Measurements from ENCODE around the gene EIF2B2.
A peak's percentile ranks its signal among the peaks of the same experiment; 100 is the strongest.

The EIF2B2 gene

GRCh38 chr14:75016815-75017214, 14.1 kb downstream of the EIF2B2 start:
- no peak overlapping the region for H2AFZ ChIP-seq (ENCODE audit: low read length)
- no peaks in the 10 kb centered on the region for H3K27me3 ChIP-seq (ENCODE audit: insufficient read depth, low read length, poor library complexity, severe bottlenecking)
- no peaks in the 10 kb centered on the region for H4K20me1 ChIP-seq (ENCODE audit: insufficient read depth, low read length, poor library complexity, severe bottlenecking)
- TF ChIP-seq, protein P1, sequence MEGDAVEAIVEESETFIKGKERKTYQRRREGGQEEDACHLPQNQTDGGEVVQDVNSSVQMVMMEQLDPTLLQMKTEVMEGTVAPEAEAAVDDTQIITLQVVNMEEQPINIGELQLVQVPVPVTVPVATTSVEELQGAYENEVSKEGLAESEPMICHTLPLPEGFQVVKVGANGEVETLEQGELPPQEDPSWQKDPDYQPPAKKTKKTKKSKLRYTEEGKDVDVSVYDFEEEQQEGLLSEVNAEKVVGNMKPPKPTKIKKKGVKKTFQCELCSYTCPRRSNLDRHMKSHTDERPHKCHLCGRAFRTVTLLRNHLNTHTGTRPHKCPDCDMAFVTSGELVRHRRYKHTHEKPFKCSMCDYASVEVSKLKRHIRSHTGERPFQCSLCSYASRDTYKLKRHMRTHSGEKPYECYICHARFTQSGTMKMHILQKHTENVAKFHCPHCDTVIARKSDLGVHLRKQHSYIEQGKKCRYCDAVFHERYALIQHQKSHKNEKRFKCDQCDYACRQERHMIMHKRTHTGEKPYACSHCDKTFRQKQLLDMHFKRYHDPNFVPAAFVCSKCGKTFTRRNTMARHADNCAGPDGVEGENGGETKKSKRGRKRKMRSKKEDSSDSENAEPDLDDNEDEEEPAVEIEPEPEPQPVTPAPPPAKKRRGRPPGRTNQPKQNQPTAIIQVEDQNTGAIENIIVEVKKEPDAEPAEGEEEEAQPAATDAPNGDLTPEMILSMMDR (conservative IDR thresholded peaks at IDR 0.05; ENCODE audit: low read length) = no peak
- TF ChIP-seq EZH2phosphoT487 (IDR thresholded peaks at IDR 0.05; ENCODE audit: borderline replicate concordance) = no peak
- peaks cover 22% of the 10 kb centered on the region; the same call in 1 of the 2 replicates for H3K36me3 ChIP-seq (ENCODE audit: insufficient read depth, low read length)
- no peaks in the 10 kb centered on the region for H3K9me3 ChIP-seq (ENCODE audit: insufficient read depth, low read depth, low read length)
- H3K9me2 ChIP-seq (replicated peaks; ENCODE audit: low read depth, low read length) = no peaks in the 10 kb centered on the region
- no peaks in the 10 kb centered on the region for H3K4me1 ChIP-seq (ENCODE audit: insufficient read depth, low read length, poor library complexity, severe bottlenecking)
- no peaks in the 10 kb centered on the region for H3K79me2 ChIP-seq (ENCODE audit: insufficient read depth, low read length)
- no peak overlapping the region for H3K4me2 ChIP-seq (ENCODE audit: low read depth, low read length, poor library complexity, severe bottlenecking)
- H3K9ac ChIP-seq (ENCODE audit: low read depth, low read length, poor library complexity, severe bottlenecking) = no peak overlapping the region
- no peaks in the 10 kb centered on the region for H3F3A ChIP-seq (ENCODE audit: low read depth)
- no peak overlapping the region for H3K4me3 ChIP-seq (ENCODE audit: low read length, poor library complexity, severe bottlenecking)

DNA sequence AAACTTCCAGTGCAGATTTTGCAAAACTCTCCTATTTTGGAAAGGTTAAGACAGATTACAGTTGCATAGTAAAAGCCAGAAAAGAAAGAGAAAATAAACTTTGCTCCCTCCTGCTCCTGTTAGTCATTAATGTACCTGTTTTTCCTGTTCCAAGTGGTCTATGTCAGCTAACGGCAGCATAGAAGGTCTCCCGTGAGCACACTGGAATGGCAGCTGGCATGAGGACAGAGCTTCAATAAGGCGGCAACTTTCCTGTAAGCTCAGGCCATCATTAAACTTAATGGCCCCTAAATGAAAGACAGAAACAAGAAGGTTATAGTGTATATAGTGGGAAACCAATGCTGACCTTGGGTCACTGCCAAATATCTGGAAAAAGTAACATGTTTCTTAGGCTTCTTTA, 16.0 kb downstream of the EIF2B2 start:
- Histone ChIP-seq H3K4me3 (ENCODE audit: low read length, poor library complexity, severe bottlenecking) (no peak overlapping the region), H3K4me1 (ENCODE audit: insufficient read depth, low read length, poor library complexity, severe bottlenecking) (no peaks in the 10 kb centered on the region), H4K20me1 (ENCODE audit: insufficient read depth, low read length, poor library complexity, severe bottlenecking) (no peaks in the 10 kb centered on the region), H3K79me2 (ENCODE audit: insufficient read depth, low read length) (no peaks in the 10 kb centered on the region), H3K9me3 (ENCODE audit: insufficient read depth, low read depth, low read length) (no peaks in the 10 kb centered on the region), H3K36me3 (ENCODE audit: insufficient read depth, low read length) (peaks cover 17% of the 10 kb centered on the region; the same call in 1 of the 2 replicates), H3K9ac (ENCODE audit: low read depth, low read length, poor library complexity, severe bottlenecking) (no peak overlapping the region), H2AFZ (ENCODE audit: low read length) (no peak overlapping the region), H3K9me2 (replicated peaks; ENCODE audit: low read depth, low read length) (no peaks in the 10 kb centered on the region), H3K4me2 (ENCODE audit: low read depth, low read length, poor library complexity, severe bottlenecking) (no peak overlapping the region), H3K27me3 (ENCODE audit: insufficient read depth, low read length, poor library complexity, severe bottlenecking) (no peaks in the 10 kb centered on the region), H3F3A (ENCODE audit: low read depth) (no peaks in the 10 kb centered on the region)
- TF ChIP-seq EZH2phosphoT487 (IDR thresholded peaks at IDR 0.05; ENCODE audit: borderline replicate concordance) = no peak
- TF ChIP-seq, protein P1 (conservative IDR thresholded peaks at IDR 0.05; ENCODE audit: low read length) = no peak

GRCh38 chr14:75022655-75023054, 19.9 kb downstream of the EIF2B2 start:
- Histone ChIP-seq H3K9me2 (replicated peaks; ENCODE audit: low read depth, low read length) (no peaks in the 10 kb centered on the region), H3K27me3 (ENCODE audit: insufficient read depth, low read length, poor library complexity, severe bottlenecking) (no peaks in the 10 kb centered on the region), H3K79me2 (ENCODE audit: insufficient read depth, low read length) (no peaks in the 10 kb centered on the region), H3K9me3 (ENCODE audit: insufficient read depth, low read depth, low read length) (no peaks in the 10 kb centered on the region), H3K4me2 (ENCODE audit: low read depth, low read length, poor library complexity, severe bottlenecking) (no peak overlapping the region), H3K4me3 (ENCODE audit: low read length, poor library complexity, severe bottlenecking) (no peak overlapping the region), H4K20me1 (ENCODE audit: insufficient read depth, low read length, poor library complexity, severe bottlenecking) (no peaks in the 10 kb centered on the region), H3K36me3 (ENCODE audit: insufficient read depth, low read length) (peaks cover 7% of the 10 kb centered on the region; the same call in 1 of the 2 replicates), H3K9ac (ENCODE audit: low read depth, low read length, poor library complexity, severe bottlenecking) (no peak overlapping the region), H2AFZ (ENCODE audit: low read length) (no peak overlapping the region), H3K4me1 (ENCODE audit: insufficient read depth, low read length, poor library complexity, severe bottlenecking) (no peaks in the 10 kb centered on the region), H3F3A (ENCODE audit: low read depth) (no peaks in the 10 kb centered on the region)
- TF ChIP-seq, protein P1 (conservative IDR thresholded peaks at IDR 0.05; ENCODE audit: low read length) = peak; percentile 63
- TF ChIP-seq EZH2phosphoT487 (IDR thresholded peaks at IDR 0.05; ENCODE audit: borderline replicate concordance) = no peak
